Activated T-helper 17 cell treated with anti-CD3 and anti-CD28 coated beads, Interleukin-2, amount 50 U/mL, for 72 hours (primary cell): Measurements from ENCODE around the gene AMZ1. TPM values are rescaled to one million over a fixed set of nuclear protein-coding genes. Genes with fewer than 3 reads are reported as not detected.
A peak's percentile ranks its signal among the peaks of the same experiment; 100 is the strongest.
"Not testable (repeated sequence)": the region's sequence is repeated elsewhere in the genome, so short reads cannot be mapped to it uniquely, and the experiment has no call there.

Source experiments
- ATAC-seq: fragments of 150-1000 bp; cut with Tn5 transposase; replicated peaks from 2 replicates; pipeline ENCODE4 v1.10.0; 2021; ENCODE audit warnings: mild to moderate bottlenecking, moderate library complexity
- H3K27ac Mint-ChIP-seq: one replicate; pipeline ENCODE4 v1.8.0; 2022; ENCODE audit warnings: mixed read lengths
- H3K27me3 Mint-ChIP-seq: one replicate; pipeline ENCODE4 v1.8.0; 2022; ENCODE audit warnings: mixed read lengths
- H3K36me3 Mint-ChIP-seq: one replicate; pipeline ENCODE4 v1.8.0; 2022; ENCODE audit warnings: low read depth, mild to moderate bottlenecking, mixed read lengths
- H3K4me1 Mint-ChIP-seq: one replicate; pipeline ENCODE4 v1.8.0; 2022; ENCODE audit warnings: mixed read lengths
- H3K4me3 Mint-ChIP-seq: one replicate; pipeline ENCODE4 v1.8.0; 2022; ENCODE audit warnings: mild to moderate bottlenecking, mixed read lengths
- H3K9me3 Mint-ChIP-seq: one replicate; pipeline ENCODE4 v1.8.0; 2022; ENCODE audit warnings: mixed read lengths
- total RNA-seq, 2 donors: library from RNA; stranded (reverse); gene quantifications; one replicate each; pipeline ENCODE4 v1.2.3, GENCODE V29; 2022

Gene AMZ1
- total RNA-seq, 2 donors from 2014 or later = 0.69 TPM; not detected in 1

DNA sequence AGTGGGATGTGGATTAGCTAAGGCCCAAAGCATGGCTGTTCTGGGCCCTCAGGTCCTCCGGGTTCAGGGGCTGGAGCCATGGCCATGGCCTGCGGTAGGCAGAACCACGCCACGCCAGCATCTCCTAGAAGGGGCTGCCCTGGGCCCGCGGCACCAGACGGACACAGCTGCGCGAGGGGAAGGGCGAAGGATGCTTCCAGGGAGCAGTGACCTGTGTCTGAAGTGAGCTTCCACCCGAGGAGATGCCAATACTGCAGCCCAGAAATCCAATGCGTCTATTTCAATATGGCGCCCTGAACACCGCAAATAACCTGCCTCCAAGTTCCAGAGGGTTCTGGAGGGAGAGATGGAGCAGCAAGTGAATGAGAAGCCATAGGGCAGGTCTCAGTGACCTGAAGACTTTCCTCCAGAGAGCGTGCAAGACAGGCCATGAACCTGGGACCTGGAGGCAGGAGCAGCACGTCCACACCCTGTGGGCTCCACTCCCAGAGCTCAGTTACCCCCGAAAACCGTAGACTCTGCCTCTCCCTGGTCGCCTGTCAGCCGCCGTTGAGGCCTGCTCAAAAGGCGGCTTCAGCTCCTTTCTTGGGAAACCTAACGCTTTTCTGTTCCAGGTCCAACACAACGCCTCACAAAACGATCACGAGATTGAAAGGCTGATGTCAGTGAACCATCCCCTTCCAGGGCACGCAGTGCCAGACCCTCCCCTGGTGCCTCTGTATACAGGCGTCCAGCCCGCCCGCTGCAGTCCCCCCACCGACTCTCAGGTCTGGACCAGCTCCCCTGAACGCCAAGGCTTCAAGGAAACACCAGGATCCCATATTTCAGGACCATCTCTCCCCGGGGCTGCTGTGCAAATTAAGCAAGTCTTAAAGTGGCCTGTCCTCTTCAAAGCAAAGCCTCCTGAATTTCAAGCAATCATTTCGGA lies 37.4 kb downstream of the AMZ1 start:
- ATAC-seq = no peak
- Mint-ChIP-seq H3K4me3 (no peak overlapping the region), H3K27me3 (no peaks in the 10 kb centered on the region), H3K27ac (no peak overlapping the region), H3K9me3 (no peaks in the 10 kb centered on the region), H3K4me1 (peaks cover 6% of the 10 kb centered on the region), H3K36me3 (peaks cover 14% of the 10 kb centered on the region)

DNA sequence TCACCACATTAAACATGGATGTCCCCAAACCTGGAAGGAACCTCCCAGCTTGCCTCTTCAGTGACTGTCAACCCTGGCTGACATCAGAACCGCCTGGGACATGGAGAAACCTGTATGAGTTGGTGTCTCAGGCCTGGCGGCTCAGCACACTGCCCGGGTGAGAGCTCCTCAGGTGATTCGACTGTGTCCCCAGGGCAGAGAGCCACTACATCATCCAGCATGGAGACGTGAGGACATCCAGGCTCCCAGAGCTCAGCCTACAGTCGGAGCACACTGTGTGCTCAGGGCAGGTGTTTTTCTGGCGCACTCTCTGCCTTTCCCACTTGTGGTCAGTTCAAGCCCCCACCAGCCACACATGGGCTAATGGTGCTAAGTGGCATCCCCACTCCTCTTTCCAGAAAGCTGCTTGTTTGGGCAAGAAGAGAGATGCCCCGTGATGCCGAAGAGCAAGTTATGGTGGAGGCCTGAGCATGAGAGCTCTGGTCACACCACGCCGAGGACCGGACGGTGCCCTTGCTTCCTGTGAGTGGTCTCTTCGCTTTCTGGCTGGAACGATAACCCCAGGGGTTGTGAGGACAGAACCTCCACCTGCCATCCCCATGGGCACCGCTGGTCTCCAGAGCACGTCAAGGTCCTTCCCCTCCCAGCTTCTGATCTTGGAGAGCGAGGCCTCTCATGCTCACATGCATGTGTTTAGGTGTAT lies 38.5 kb downstream of the AMZ1 start:
- Mint-ChIP-seq H3K36me3 (peaks cover 16% of the 10 kb centered on the region), H3K27me3 (no peaks in the 10 kb centered on the region), H3K4me1 (no peaks in the 10 kb centered on the region), H3K27ac (no peak overlapping the region), H3K9me3 (no peaks in the 10 kb centered on the region), H3K4me3 (no peak overlapping the region)
- ATAC-seq = no peak

DNA sequence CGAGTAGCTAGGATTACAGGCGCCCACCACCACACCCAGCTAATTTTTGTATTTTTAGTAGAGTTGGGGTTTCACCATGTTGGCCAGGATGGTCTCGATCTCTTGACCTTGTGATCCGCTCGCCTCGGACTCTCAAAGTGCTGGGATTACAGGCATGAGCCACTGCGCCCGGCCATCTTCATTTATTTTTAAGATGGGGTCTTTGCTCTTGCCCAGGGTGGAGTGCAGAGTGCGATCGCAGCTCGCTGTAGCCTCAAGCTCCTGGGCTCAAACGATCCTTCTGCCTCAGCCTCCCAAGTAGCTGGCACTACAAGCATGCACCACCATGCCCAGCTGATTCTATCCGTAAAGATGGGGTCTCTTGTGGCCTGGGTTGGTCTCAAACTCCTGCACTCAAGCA lies 39.2 kb downstream of the AMZ1 start:
- not testable (repeated sequence) for H3K4me3 Mint-ChIP-seq, H3K27ac Mint-ChIP-seq, H3K9me3 Mint-ChIP-seq, ATAC-seq, H3K27me3 Mint-ChIP-seq, H3K4me1 Mint-ChIP-seq
- H3K36me3 Mint-ChIP-seq = peaks cover 20% of the 10 kb centered on the region

DNA sequence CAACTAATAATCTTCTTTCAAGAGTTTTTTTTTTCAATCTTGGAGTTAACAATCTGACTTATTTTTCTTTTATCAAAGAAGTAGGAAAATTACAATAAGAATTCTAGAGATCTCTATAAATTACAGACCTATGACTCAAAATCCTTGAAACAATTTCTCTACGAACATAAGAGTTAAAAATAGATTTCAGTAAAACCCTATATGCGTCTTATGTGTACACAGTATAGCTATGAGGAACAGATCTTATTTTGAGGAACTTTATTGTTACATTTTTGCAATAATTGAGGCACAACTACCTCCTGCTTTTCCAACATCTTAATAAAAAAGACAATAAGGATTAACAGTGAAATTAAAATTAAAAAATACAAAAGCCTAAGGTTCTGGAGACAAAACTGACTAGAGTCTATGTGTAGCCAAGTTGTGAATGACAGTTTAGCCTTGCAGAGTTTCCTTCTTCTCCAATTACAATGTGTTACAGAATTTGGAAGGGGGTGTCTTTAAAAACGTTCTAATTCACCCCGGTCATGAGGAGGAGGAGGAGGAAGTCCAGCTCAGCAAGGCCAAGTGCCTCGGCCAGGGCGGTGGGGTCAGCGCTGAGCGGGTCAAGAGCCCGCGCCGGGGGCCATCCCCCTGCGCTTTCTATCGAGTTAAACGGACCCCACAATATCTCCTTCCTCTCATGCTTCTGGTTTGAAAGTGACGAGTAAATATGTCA lies 40.5 kb downstream of the AMZ1 start:
- H3K36me3 Mint-ChIP-seq = peaks cover 20% of the 10 kb centered on the region
- H3K9me3 Mint-ChIP-seq = no peaks in the 10 kb centered on the region
- H3K4me3 Mint-ChIP-seq = no peak overlapping the region

DNA sequence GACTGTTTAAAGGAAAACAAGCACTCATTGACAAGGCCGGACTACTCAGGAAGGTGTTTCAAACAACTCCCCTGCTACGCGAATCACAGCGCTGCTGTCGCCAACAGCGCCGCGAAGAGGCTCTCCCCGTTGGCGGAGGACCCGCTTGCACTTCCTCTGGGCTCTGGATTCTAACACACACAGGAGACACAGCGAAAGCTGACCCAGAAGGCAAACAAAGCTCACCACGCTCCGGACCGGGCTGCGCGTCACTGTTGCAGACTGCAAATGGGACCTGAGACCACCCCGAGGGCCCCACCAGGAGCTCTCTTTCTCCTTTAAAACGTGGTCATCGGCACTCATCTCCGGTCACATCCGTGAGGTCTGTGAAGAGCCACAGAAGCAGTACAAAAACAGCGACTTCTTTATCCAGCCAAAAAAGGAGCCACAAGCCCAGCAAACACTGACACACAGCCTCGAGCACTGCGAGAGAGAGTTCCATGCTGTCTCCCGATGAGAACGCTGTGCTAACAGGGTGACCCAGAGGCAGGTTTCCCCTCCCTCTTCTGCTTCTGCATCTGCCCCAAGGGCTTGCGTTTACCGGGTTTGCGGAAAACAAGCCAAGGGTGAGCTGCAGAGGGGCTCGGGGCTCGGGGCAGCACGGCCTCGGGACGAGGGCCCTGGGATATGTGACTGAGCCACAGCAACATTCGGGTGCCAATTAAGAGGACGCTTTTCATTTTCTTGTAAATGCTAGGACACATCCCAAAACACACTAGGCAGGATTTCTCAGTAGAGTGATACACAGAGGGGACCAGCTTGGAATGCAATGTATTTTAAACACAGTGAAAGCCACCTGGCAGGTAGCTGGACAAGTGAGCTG lies 41.3 kb downstream of the AMZ1 start:
- Mint-ChIP-seq H3K9me3 (no peaks in the 10 kb centered on the region), H3K4me3 (no peak overlapping the region), H3K36me3 (peaks cover 20% of the 10 kb centered on the region), H3K27me3 (no peaks in the 10 kb centered on the region), H3K27ac (no peak overlapping the region), H3K4me1 (no peaks in the 10 kb centered on the region)
- no peak for ATAC-seq

More for the DNA sequence above, 40.5 kb downstream of the AMZ1 start:
- no peaks in the 10 kb centered on the region for H3K27me3 Mint-ChIP-seq
- no peak overlapping the region for H3K27ac Mint-ChIP-seq
- ATAC-seq = no peak
- no peaks in the 10 kb centered on the region for H3K4me1 Mint-ChIP-seq

DNA sequence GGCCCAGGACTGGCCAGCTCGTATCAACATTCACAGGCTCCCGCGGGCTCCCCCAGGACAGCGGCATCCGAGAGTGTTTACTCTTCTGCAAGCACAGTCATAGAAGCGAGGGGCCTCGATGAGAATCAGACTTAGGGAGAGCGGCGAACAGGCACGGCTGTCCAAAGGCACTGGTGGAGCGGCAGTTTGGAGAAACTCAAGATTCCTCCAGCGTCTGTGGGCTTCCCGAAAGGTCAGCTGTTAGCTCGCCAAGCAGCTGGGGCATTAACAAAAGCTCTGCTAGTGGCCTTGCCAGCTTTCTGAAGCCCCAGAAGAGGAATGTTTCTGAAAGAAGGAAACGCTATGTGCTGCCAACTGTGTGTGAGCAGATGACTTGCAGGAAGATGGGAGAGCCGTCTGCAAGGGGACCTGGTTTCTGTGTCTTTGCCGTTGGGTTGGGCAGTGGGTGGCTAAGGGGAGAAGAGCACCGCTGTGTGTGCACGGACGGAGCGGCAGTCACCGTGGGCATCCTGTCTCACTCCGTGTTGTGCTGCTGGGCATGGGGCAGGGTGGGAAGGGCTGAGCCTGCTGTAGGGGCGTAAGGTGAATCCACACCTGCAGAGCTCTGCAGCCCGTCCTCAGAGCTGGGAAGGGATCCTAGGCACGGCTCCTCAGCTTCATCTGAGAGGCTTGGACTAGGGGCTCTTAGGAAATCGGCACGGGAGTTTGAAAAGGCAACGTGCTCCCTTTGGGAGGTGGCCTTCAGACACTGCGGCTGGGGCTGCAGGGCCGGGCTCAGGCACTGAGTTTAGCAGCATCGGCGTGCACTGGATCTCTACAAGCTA lies 42.1 kb downstream of the AMZ1 start:
- ATAC-seq = no peak
- no peak overlapping the region for H3K4me3 Mint-ChIP-seq
- no peaks in the 10 kb centered on the region for H3K4me1 Mint-ChIP-seq
- H3K9me3 Mint-ChIP-seq = no peaks in the 10 kb centered on the region
- H3K27me3 Mint-ChIP-seq = no peaks in the 10 kb centered on the region
- H3K36me3 Mint-ChIP-seq = peaks cover 20% of the 10 kb centered on the region
- peak overlapping the region; percentile 54 for H3K27ac Mint-ChIP-seq

DNA sequence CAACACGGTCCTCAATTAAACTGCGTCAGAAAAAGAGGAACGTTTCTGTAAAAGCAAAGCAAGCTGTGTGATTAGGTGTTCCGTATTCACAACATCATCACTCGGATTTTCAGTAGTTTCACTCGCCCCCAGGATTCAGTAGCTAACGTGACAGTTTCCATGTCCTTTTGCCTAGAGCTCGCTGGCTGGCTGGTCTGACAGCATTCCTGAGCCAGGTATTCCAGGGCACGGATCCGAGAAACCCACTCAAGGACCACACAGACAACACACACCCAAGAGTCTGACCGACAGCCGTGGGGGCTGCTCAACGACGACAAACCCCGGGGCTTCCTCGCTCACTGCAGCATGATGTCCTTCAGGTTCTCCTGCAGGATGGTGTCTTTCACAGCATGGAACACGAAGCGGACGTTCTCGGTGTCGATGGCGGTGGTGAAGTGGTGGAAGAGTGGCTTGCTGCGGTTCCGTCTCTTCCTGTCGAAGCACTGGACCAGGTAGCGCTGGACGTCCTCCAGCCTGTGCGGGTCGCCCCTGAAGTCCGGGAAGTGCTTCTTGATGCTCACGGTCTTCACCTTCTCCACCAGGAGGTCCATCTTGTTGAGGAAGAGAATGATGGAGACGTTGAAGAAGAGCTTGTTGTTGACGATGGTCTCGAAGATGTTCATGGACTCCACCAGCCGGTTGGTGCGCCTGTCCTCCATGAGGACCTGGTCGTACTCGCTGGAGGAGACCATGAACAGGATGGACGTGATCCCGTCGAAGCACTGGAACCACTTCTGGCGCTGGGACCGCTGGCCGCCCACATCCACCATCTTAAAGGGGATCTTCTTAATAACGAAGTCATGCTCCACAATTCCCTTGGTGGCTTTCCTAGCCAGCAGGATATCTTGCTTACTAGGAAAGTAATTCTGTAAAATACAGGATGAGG lies 43.1 kb downstream of the AMZ1 start:
- Mint-ChIP-seq H3K27ac (peak overlapping the region; percentile 26), H3K4me3 (no peak overlapping the region), H3K27me3 (no peaks in the 10 kb centered on the region), H3K36me3 (peaks cover 20% of the 10 kb centered on the region), H3K4me1 (no peaks in the 10 kb centered on the region), H3K9me3 (no peaks in the 10 kb centered on the region)
- no peak for ATAC-seq

DNA sequence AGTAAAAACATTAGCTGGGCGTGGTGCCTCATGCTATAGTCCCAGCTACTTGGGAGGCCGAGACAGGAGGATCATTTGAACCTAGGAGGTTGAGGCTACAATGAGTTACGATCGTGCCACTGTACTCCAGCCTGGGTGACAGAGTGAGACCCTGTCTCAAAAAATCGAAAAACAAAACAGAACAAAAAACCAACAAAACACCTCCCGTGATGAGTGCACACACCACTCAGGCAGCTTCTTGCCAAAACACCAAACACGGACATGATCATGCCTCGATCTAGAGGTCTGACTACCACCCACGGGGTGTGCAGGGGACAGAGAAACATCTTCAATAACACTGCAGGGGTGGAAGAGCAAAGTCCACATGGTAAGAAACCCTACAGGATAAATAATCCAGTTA lies 44.4 kb downstream of the AMZ1 start:
- no peak for ATAC-seq
- peak overlapping the region; percentile 26 for H3K27ac Mint-ChIP-seq
- H3K27me3 Mint-ChIP-seq = no peaks in the 10 kb centered on the region

DNA sequence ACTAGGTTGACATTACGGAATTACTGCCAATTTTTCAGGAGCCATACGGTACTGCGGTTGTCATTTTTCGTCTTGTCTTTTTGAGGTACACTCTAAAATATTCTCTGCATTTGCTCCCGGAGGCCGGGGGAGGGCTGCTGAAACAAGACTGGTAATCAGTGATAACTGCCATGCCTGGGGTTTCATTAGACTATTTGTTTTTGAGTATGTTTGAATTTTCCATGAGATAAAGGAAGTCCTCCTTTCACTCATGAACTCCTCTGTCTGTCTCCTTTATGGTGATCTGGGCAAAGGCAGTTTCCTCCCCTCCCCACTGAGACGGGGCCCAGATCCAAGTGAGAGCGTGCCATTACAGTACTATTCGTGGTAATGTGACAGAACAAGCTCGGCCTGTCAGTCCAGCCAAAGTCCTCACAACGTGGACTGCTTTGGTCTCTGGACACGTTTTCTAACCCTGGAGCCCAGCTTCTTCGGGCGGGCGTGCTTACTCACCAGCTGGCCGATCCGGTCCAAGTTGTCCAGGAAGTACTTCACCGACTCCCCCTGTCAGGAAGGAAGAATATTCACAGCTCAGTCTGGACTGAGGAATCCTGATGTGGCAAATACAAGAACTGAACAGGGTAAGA lies 45.1 kb downstream of the AMZ1 start:
- Mint-ChIP-seq H3K27ac (no peak overlapping the region), H3K4me1 (no peaks in the 10 kb centered on the region), H3K4me3 (no peak overlapping the region), H3K27me3 (no peaks in the 10 kb centered on the region), H3K36me3 (peaks cover 20% of the 10 kb centered on the region), H3K9me3 (no peaks in the 10 kb centered on the region)
- ATAC-seq = no peak

More for the DNA sequence above, 44.4 kb downstream of the AMZ1 start:
- Mint-ChIP-seq H3K9me3 (no peaks in the 10 kb centered on the region), H3K36me3 (peaks cover 20% of the 10 kb centered on the region), H3K4me1 (no peaks in the 10 kb centered on the region), H3K4me3 (no peak overlapping the region)

DNA sequence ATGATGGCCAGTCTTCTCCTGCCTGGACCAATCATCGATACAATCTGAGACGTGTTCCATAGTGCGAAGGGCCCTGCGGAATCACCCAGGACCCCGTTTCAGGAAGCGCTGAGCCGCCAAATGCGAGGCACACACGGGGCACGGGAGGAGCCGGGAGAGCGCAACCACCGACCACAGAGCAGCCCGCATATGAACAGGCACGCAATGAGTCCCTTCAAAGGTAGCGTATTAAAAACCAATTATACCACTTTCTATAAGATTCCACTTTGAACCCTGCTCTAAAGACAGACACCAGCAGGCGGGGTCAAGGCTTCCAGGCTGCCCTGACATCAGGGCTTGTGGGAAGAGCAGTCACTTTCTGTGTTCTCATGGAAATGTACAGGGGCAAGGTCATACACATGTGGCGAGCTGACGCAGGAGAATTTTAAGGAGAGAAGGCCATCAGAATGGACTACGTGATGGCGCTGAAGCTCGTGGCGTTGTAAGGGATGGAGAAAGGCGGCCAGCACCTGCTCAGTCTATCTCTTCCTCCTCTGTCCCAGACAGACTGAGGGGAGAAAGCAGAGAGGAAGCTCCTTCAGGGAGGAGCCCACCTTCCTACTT lies 46.2 kb downstream of the AMZ1 start:
- Mint-ChIP-seq H3K36me3 (peaks cover 20% of the 10 kb centered on the region), H3K27ac (no peak overlapping the region), H3K4me3 (no peak overlapping the region), H3K27me3 (no peaks in the 10 kb centered on the region), H3K9me3 (no peaks in the 10 kb centered on the region), H3K4me1 (no peaks in the 10 kb centered on the region)
- ATAC-seq = no peak

DNA sequence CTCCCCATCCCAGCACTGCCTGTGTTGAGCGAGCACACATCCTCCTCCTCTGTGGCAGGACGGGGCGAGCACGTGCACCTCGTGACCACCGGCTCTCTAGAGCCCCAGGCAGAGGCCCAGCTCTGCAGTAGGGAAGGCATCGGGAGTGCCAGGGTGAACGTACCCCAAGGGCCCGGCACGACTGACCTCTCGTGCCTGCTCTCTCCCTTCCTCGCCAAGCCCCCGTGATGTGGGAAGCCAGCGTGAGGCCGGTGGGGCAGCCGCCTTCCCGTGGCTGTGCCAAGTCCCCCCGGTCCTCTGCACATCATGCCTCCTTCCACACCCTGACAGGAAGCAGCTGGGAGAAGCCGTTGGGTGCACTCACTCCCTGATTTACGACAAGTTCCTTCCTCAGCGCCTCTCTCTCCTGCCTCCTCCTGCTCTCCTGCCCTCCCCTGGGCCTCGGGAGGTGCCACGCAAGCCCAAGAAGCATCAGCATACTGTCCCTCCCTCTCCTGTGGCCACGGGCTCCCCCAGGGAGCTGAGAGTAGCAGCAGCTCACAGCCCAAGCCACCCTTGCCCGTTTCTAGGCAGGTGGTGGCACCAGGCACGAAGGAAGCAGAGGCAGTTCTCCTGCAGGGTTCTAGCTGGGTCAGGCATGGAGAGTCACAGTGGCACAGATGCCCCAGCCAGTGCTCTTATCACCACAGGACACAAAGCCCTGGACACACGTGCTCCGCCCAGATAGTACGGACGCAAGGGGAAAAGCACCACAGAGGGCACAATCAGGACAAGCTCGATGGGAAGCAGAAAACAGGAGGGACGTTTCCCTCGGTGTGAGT lies 47.0 kb downstream of the AMZ1 start:
- no peak overlapping the region for H3K27ac Mint-ChIP-seq
- H3K4me3 Mint-ChIP-seq = no peak overlapping the region
- H3K27me3 Mint-ChIP-seq = no peaks in the 10 kb centered on the region
- H3K9me3 Mint-ChIP-seq = no peaks in the 10 kb centered on the region
- ATAC-seq = no peak
- peaks cover 17% of the 10 kb centered on the region for H3K36me3 Mint-ChIP-seq
- no peaks in the 10 kb centered on the region for H3K4me1 Mint-ChIP-seq
